Measurements from ENCODE around the gene NWD2. TPM values are rescaled to one million over a fixed set of nuclear protein-coding genes. Genes with fewer than 3 reads are reported as not detected.

NWD2 gene
- total and polyA plus RNA-seq, 9 of the 15 experiments (the other 6 are each of a cell fraction or from before 2014, with no cell fraction given) = not detected

DNA sequence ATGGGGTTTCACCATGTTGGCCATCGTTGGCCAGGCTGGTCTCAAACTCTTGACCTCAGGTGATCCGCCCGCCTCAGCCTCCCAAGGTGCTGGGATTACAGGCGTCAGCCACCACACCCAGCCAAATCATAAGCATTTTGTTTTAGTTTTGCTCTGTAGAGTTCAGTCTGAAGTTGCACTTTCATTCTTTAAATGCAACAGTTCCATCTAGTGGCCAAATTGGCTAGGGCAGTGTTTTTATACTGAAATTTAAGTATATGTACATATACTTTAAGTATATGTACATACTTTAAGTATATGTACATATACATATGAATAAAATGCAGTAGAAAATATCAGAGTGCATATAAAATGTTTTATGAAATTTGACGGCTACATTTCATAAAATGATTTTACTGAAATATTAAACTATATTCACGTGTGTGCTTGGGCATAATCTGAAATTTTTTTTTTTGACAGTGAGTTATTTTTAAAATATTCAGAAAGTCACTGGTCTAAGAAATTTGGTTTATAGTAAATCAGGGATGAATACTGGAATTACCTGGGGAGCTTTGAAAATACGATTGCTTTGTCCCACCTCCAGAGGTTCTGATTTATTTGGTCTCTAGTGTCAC lies 145.5 kb downstream of the NWD2 start (continued):
- TF ChIP-seq ZEB2 (IDR thresholded peaks at IDR 0.05) (peak; percentile 14; the same call in 1 of the 2 replicates), RAD21 (CRISPR knock-in tag; conservative IDR thresholded peaks at IDR 0.05 in 1 of 2, IDR thresholded peaks at IDR 0.05 in 1 of 2) (peak; percentile 73 to 79), KDM1A (IDR thresholded peaks at IDR 0.05) (peak in 1 of 2 experiments; percentile 44; a peak in 1 of 4 replicates)
- TF ChIP-seq, protein P1, sequence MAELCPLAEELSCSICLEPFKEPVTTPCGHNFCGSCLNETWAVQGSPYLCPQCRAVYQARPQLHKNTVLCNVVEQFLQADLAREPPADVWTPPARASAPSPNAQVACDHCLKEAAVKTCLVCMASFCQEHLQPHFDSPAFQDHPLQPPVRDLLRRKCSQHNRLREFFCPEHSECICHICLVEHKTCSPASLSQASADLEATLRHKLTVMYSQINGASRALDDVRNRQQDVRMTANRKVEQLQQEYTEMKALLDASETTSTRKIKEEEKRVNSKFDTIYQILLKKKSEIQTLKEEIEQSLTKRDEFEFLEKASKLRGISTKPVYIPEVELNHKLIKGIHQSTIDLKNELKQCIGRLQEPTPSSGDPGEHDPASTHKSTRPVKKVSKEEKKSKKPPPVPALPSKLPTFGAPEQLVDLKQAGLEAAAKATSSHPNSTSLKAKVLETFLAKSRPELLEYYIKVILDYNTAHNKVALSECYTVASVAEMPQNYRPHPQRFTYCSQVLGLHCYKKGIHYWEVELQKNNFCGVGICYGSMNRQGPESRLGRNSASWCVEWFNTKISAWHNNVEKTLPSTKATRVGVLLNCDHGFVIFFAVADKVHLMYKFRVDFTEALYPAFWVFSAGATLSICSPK (IDR thresholded peaks at IDR 0.05; ENCODE audit: borderline replicate concordance) = no peak

DNA sequence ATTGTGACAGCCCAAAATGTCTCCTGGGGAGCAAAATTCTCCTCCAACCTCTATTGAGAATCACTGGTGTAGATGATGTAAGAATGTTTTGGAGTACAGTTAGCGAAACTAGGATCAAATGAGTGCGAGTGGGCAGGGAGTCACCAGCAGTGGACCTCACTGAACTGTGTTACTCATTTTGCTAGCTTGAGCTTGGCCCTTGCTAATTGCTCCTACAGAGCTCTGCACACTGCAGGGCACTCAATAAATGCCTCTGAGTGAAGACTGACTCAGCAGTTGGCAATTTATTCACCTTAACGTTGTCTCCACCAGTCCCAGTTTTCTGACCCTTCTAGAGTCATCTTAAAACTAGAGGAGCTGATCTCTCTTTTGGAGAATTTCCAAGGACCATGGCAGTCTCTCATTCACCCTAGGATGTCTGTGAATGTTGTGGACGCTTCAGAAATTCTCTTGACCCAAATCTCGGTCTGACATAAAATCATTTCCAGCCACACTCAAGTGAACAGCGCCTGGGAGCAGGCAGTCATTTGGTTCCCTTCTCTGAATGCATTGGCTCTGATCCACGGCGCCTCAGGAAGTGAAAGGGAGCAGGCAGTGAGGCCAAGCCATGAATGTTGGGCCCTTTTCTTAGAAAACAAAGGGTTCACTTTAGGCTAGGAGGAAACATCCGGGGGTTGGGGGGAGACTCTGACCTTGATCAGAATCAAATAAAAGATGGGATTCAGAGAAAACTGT lies 148.1 kb downstream of the NWD2 start:
- under 1% methylated on average over 9 of the region's 9 CpGs for WGBS (ENCODE audit: insufficient coverage, low coverage, missing lambda C conversion rate)
- no peak overlapping the region for H3K4me3 ChIP-seq
- ChIA-PET POLR2A (interaction anchor here (0.6 kb wide), 1 partner anchor 126 kb away, joined by 3 read pairs; no protein-coding TSS in a partner anchor), CTCF (ENCODE audit: low intra/inter-chr PET ratio) (no interaction called here)
- H3K4me2 ChIP-seq (ENCODE audit: insufficient read depth, low read length) = no peak overlapping the region
- H3K4me1 ChIP-seq (replicated peaks in 1 of 2; ENCODE audit: control insufficient read depth in 2 of 2, insufficient read depth in 2 of 2, low read length in 2 of 2) = no peaks in the 10 kb centered on the region
- no TSS peak for BruUV-seq (replicated peaks)
- H3K9me1 ChIP-seq (ENCODE audit: control insufficient read depth, insufficient read depth, low read length) = no peaks in the 10 kb centered on the region
- H3K79me2 ChIP-seq (ENCODE audit: control insufficient read depth, insufficient read depth, low read length) = no peaks in the 10 kb centered on the region
- ATAC-seq (no peak), DNase-seq (ENCODE audit: extremely low read depth in 1 of 4, low spot score in 3 of 4) (no peak), FAIRE-seq (no peak)
- in situ Hi-C loops (cut with MboI) = loop anchor here (25.0 kb wide), 1 partner anchor 1030 kb away; no protein-coding TSS in a partner anchor
- intact Hi-C loops (cut with micrococcal nuclease) = no loop called here
- H3K36me3 ChIP-seq (ENCODE audit: control insufficient read depth, insufficient read depth, low read length) = no peaks in the 10 kb centered on the region
- no peak overlapping the region for H2AFZ ChIP-seq (ENCODE audit: low read depth, low read length)
- no peak overlapping the region for H3K27ac ChIP-seq (ENCODE audit: extremely low read depth, low read depth, low read length)
- no peak overlapping the region for H3K9ac ChIP-seq (ENCODE audit: insufficient read depth in 1 of 2, low read depth in 2 of 2, low read length in 2 of 2)
- H3K27me3 ChIP-seq (ENCODE audit: control insufficient read depth in 2 of 2, insufficient read depth in 2 of 2, low read length in 2 of 2) = no peaks in the 10 kb centered on the region
- no peaks in the 10 kb centered on the region for H4K20me1 ChIP-seq (replicated peaks; ENCODE audit: control insufficient read depth, insufficient read depth, low read length)
- H3K9me3 ChIP-seq (replicated peaks; ENCODE audit: control insufficient read depth, insufficient read depth, low read depth, low read length) = no peaks in the 10 kb centered on the region
- TF ChIP-seq, protein P2, sequence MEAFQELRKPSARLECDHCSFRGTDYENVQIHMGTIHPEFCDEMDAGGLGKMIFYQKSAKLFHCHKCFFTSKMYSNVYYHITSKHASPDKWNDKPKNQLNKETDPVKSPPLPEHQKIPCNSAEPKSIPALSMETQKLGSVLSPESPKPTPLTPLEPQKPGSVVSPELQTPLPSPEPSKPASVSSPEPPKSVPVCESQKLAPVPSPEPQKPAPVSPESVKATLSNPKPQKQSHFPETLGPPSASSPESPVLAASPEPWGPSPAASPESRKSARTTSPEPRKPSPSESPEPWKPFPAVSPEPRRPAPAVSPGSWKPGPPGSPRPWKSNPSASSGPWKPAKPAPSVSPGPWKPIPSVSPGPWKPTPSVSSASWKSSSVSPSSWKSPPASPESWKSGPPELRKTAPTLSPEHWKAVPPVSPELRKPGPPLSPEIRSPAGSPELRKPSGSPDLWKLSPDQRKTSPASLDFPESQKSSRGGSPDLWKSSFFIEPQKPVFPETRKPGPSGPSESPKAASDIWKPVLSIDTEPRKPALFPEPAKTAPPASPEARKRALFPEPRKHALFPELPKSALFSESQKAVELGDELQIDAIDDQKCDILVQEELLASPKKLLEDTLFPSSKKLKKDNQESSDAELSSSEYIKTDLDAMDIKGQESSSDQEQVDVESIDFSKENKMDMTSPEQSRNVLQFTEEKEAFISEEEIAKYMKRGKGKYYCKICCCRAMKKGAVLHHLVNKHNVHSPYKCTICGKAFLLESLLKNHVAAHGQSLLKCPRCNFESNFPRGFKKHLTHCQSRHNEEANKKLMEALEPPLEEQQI (IDR thresholded peaks at IDR 0.05) = no peak
- TF ChIP-seq STAT5B (CRISPR knock-in tag; IDR thresholded peaks at IDR 0.05) (no peak), SIN3A (IDR thresholded peaks at IDR 0.05; ENCODE audit: borderline replicate concordance in 2 of 2, control insufficient read depth in 1 of 2, low read depth in 2 of 2, low read length in 2 of 2) (no peak)
- TF ChIP-seq, protein P3, sequence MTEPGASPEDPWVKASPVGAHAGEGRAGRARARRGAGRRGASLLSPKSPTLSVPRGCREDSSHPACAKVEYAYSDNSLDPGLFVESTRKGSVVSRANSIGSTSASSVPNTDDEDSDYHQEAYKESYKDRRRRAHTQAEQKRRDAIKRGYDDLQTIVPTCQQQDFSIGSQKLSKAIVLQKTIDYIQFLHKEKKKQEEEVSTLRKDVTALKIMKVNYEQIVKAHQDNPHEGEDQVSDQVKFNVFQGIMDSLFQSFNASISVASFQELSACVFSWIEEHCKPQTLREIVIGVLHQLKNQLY (CRISPR knock-in tag; conservative IDR thresholded peaks at IDR 0.05) = no peak
- TF ChIP-seq, protein P4, sequence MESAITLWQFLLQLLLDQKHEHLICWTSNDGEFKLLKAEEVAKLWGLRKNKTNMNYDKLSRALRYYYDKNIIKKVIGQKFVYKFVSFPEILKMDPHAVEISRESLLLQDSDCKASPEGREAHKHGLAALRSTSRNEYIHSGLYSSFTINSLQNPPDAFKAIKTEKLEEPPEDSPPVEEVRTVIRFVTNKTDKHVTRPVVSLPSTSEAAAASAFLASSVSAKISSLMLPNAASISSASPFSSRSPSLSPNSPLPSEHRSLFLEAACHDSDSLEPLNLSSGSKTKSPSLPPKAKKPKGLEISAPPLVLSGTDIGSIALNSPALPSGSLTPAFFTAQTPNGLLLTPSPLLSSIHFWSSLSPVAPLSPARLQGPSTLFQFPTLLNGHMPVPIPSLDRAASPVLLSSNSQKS (CRISPR knock-in tag; IDR thresholded peaks at IDR 0.05) = no peak
- TF ChIP-seq, protein P5, sequence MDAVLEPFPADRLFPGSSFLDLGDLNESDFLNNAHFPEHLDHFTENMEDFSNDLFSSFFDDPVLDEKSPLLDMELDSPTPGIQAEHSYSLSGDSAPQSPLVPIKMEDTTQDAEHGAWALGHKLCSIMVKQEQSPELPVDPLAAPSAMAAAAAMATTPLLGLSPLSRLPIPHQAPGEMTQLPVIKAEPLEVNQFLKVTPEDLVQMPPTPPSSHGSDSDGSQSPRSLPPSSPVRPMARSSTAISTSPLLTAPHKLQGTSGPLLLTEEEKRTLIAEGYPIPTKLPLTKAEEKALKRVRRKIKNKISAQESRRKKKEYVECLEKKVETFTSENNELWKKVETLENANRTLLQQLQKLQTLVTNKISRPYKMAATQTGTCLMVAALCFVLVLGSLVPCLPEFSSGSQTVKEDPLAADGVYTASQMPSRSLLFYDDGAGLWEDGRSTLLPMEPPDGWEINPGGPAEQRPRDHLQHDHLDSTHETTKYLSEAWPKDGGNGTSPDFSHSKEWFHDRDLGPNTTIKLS (IDR thresholded peaks at IDR 0.05; ENCODE audit: borderline replicate concordance, low read depth) = no peak
